Measurements from ENCODE around the gene STK26.
"Not testable (repeated sequence)": the region's sequence is repeated elsewhere in the genome, so short reads cannot be mapped to it uniquely, and the experiment has no call there.

The STK26 gene

GRCh38 chrX:132022967-132023895, at the start of gene STK26:
Gene STK26 (plus strand): TSS chrX:132023302. CDS start chrX:132023618, 316 bp downstream.
- no peak for DNase-seq

- DNase-seq, result no peak
Measured at GRCh38 chrX:131975851-131976250, 47.3 kb upstream of the STK26 start.

GRCh38 chrX:131977619-131978018, 45.5 kb upstream of the STK26 start:
- no peak for DNase-seq

GRCh38 chrX:131979116-131979515, 44.0 kb upstream of the STK26 start:
- DNase-seq, result no peak

- no peak for DNase-seq
Measured at GRCh38 chrX:131985526-131986049, 37.5 kb upstream of the STK26 start.

- no peak for DNase-seq
Measured at GRCh38 chrX:131987252-131987651, 35.9 kb upstream of the STK26 start.

GRCh38 chrX:131988236-131988635, 34.9 kb upstream of the STK26 start:
- no peak for DNase-seq

GRCh38 chrX:132001127-132001526, 22.0 kb upstream of the STK26 start:
- DNase-seq, result no peak

GRCh38 chrX:132004728-132005127, 18.4 kb upstream of the STK26 start:
- no peak for DNase-seq

GRCh38 chrX:132009350-132009749, 13.8 kb upstream of the STK26 start:
- no peak for DNase-seq

GRCh38 chrX:132010213-132010612, 12.9 kb upstream of the STK26 start:
- not testable (repeated sequence) for DNase-seq

- no peak for DNase-seq
Measured at GRCh38 chrX:132015875-132016274, 7.2 kb upstream of the STK26 start.

- no peak for DNase-seq
Measured at GRCh38 chrX:132016628-132017430, 6.3 kb upstream of the STK26 start.

- no peak for DNase-seq
Measured at GRCh38 chrX:132017431-132018185, 5.5 kb upstream of the STK26 start.

GRCh38 chrX:132022198-132022966, 720 bp upstream of the STK26 start:
- DNase-seq, result no peak

- no peak for DNase-seq
Measured at GRCh38 chrX:132023896-132024386, 839 bp downstream of the STK26 start.

- DNase-seq, result no peak
Measured at GRCh38 chrX:132025041-132025440, 1.9 kb downstream of the STK26 start.

GRCh38 chrX:132030264-132030663, 7.2 kb downstream of the STK26 start:
- no peak for DNase-seq

- DNase-seq, result no peak
Measured at GRCh38 chrX:132031867-132032266, 8.8 kb downstream of the STK26 start.

GRCh38 chrX:132033166-132033565, 10.1 kb downstream of the STK26 start:
- DNase-seq, result no peak

GRCh38 chrX:132034648-132035047, 11.5 kb downstream of the STK26 start:
- DNase-seq, result no peak

GRCh38 chrX:132037479-132037993, 14.4 kb downstream of the STK26 start:
- no peak for DNase-seq
